AG10803 (cell line): ENCODE data around the gene OR11G2.
"Not testable (repeated sequence)": the region's sequence is repeated elsewhere in the genome, so short reads cannot be mapped to it uniquely, and the experiment has no call there.

ENCODE experiments used
- DNase-seq: peaks from one replicate; pipeline ENCODE4 v3.0.0; 2010; ENCODE audit warnings: low read depth
- H3K4me3 ChIP-seq: 2 replicates; pipeline ENCODE4 v1.5.1; 2011; ENCODE audit warnings: mild to moderate bottlenecking, low read length, control low read depth
- CTCF ChIP-seq: conservative IDR thresholded peaks from 2 replicates; pipeline ENCODE4 v1.5.1; 2011; ENCODE audit warnings: mild to moderate bottlenecking, low read length, control low read depth, inconsistent platforms

The OR11G2 gene

GRCh38 chr14:20195911-20196310 is 5.2 kb downstream of the OR11G2 start:
- no peak overlapping the region for H3K4me3 ChIP-seq
- no peak for DNase-seq
- TF ChIP-seq CTCF = no peak

DNA sequence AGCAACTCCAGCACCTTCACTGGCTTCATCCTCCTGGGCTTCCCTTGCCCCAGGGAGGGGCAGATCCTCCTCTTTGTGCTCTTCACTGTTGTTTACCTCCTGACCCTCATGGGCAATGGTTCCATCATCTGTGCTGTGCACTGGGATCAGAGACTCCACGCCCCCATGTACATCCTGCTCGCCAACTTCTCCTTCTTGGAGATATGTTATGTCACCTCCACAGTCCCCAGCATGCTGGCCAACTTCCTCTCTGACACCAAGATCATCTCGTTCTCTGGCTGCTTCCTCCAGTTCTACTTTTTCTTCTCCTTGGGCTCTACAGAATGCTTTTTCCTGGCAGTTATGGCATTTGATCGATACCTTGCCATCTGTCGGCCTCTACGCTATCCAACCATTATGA is 6.8 kb downstream of the OR11G2 start:
- no peak overlapping the region for H3K4me3 ChIP-seq
- no peak for DNase-seq
- TF ChIP-seq CTCF = no peak

- no peak overlapping the region for H3K4me3 ChIP-seq
- TF ChIP-seq CTCF = no peak
- no peak for DNase-seq
Observed at GRCh38 chr14:20198991-20199390, 8.3 kb downstream of the OR11G2 start.

DNA sequence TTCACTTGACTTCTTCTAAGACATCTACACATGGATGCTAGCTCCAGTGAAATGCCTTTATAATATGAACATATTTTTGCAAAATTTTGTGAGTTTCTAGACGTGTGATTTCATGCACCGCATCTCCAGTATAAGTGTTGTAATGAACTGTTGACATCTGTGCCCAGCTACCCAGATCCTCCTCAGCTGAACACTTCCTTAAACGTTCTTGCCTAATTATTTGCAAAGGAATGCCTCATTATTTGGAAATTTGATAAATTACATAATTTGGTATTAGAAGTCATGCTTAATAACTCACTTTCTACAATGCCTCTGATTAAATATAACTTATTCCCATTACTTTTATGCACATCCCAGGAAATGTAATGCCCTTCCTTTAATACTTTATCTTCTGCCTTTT is 14.0 kb downstream of the OR11G2 start:
- H3K4me3 ChIP-seq = no peak overlapping the region
- TF ChIP-seq CTCF = no peak
- DNase-seq = no peak

DNA sequence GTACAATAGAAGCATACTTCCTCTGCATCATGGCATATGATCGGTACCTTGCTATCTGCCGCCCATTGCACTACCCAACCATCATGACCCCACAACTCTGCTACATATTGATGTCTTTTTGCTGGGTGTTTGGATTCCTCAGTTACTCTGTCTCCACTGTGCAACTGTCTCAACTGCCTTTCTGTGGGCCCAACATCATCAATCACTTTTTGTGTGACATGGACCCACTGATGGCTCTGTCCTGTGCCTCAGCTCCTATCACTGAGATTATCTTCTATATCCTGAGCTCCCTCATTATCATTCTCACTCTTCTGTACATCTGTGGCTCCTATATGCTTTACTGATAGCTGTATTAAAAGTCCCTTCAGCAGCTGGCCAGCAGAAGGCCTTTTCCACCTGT is 18.9 kb downstream of the OR11G2 start:
- DNase-seq = no peak
- TF ChIP-seq CTCF = no peak
- no peak overlapping the region for H3K4me3 ChIP-seq

- not testable (repeated sequence) for DNase-seq, H3K4me3 ChIP-seq
Observed at GRCh38 chr14:20212406-20212805, 21.7 kb downstream of the OR11G2 start.

- TF ChIP-seq CTCF = no peak
- peak; percentile 1 for DNase-seq
- H3K4me3 ChIP-seq = no peak overlapping the region
Observed at GRCh38 chr14:20215196-20215595, 24.5 kb downstream of the OR11G2 start.

DNA sequence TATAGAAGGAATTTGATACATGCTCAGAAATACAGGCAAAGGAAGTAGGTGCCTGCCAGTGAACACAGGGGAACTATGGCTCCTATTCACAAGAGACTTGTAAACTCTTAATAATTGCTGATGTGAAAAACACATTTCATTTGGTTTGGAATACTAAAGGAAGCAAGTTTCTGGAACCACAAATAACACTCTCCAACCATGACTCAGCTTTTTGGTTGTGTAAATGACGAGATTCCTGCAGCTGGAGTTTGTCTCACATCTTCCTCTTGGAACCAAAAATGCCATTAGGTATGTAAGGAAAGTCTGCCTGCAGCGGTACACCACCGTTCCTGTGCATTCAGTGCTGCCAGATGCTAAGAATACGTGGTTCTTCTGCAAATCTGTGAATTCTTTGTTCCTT is 28.3 kb downstream of the OR11G2 start:
- peak; percentile 4 for DNase-seq
- no peak overlapping the region for H3K4me3 ChIP-seq
- no peak for TF ChIP-seq CTCF
